OCI-LY7 (cell line): ENCODE results near the gene CYRIA. TPM values are rescaled to one million over a fixed set of nuclear protein-coding genes. Genes with fewer than 3 reads are reported as not detected.

ENCODE experiments used
- BruUV-seq: library from RNA; stranded (reverse); fragments of 400-500 nt; replicated peaks from 2 replicates; lab custom pipeline; 2021; lab: Mats Ljungman, UMichigan
- CTCF ChIA-PET: fragments of 300-600 bp; sonication (Branson Sonifier 250); formaldehyde crosslinking; loops from one replicate; lab custom pipeline; 2022; ENCODE audit warnings: antibody characterized with exemption; ENCODE audit not compliant: unreplicated experiment; lab: Charles Lee
- POLR2A ChIA-PET: fragments of 300-600 bp; sonication (Branson Sonifier 250); formaldehyde crosslinking; loops from one replicate; lab custom pipeline; 2022; ENCODE audit warnings: antibody characterized with exemption; lab: Charles Lee
- DNase-seq: peaks from one replicate; pipeline ENCODE4 v3.0.0-alpha.2; 2015; ENCODE audit warnings: low spot score
- H2AFZ ChIP-seq: fragments of 200-600 bp; sonication (generic), shearing (Covaris generic); 2 replicates; pipeline ENCODE4 v1.6.1; 2014; ENCODE audit warnings: mild to moderate bottlenecking, antibody characterized with exemption, low read length, moderate library complexity
- H3K27ac ChIP-seq: fragments of 200-600 bp; sonication (generic); 2 replicates; pipeline ENCODE4 v1.5.1; 2014; ENCODE audit warnings: mixed run types, low read depth, mild to moderate bottlenecking, moderate library complexity, low read length, inconsistent platforms; ENCODE audit not compliant: poor library complexity, severe bottlenecking
- H3K36me3 ChIP-seq: fragments of 200-600 bp; sonication (generic); 2 replicates; pipeline ENCODE4 v1.6.1; 2014; ENCODE audit warnings: mild to moderate bottlenecking, antibody characterized with exemption, low read length, moderate library complexity, mixed read lengths; ENCODE audit not compliant: insufficient read depth
- H3K4me1 ChIP-seq: fragments of 200-600 bp; sonication (generic); 2 replicates; pipeline ENCODE4 v1.5.1; 2014; ENCODE audit warnings: mild to moderate bottlenecking, low read length; ENCODE audit not compliant: insufficient read depth, poor library complexity, severe bottlenecking
- H3K4me2 ChIP-seq: fragments of 200-600 bp; sonication (generic); 2 replicates; pipeline ENCODE4 v1.6.1; 2014; ENCODE audit warnings: mild to moderate bottlenecking, low read length
- H3K4me3 ChIP-seq: fragments of 200-600 bp; sonication (generic); 2 replicates; pipeline ENCODE4 v1.5.1; 2014; ENCODE audit warnings: mild to moderate bottlenecking, low read depth, low read length; ENCODE audit not compliant: poor library complexity, severe bottlenecking
- H3K79me2 ChIP-seq: fragments of 200-600 bp; sonication (generic); 2 replicates; pipeline ENCODE4 v1.6.1; 2016; ENCODE audit warnings: low read depth, mild to moderate bottlenecking, low read length, moderate library complexity, mixed read lengths; ENCODE audit not compliant: insufficient read depth
- H3K9me2 ChIP-seq: fragments of 200-600 bp; sonication (generic); 2 replicates; pipeline ENCODE4 v1.6.1; 2016; ENCODE audit warnings: mild to moderate bottlenecking, low read length, mixed read lengths; ENCODE audit not compliant: insufficient read depth
- H3K9me3 ChIP-seq: fragments of 200-600 bp; sonication (generic); 2 replicates; pipeline ENCODE4 v1.6.1; 2014; ENCODE audit warnings: mild to moderate bottlenecking, mixed run types, low read length, mixed read lengths
- H4K20me1 ChIP-seq: fragments of 200-600 bp; sonication (generic); 2 replicates; pipeline ENCODE4 v1.6.1; 2014; ENCODE audit warnings: mild to moderate bottlenecking, antibody characterized with exemption, low read length, moderate library complexity, mixed read lengths; ENCODE audit not compliant: insufficient read depth
- EZH2phosphoT487 ChIP-seq: fragments of 200-600 bp; sonication (generic); IDR thresholded peaks from 2 replicates; pipeline ENCODE4 v1.6.1; 2018; ENCODE audit warnings: low read depth, borderline replicate concordance, mild to moderate bottlenecking, mixed run types, antibody characterized with exemption, low read length, moderate library complexity, mixed read lengths
- intact Hi-C: fragments of 100-400 bp; cut with micrococcal nuclease; formaldehyde crosslinking; loops from one replicate; pipeline ENCODE4 v1.10.0; 2022; ENCODE audit not compliant: unreplicated experiment
- total RNA-seq, 2 experiments: library from RNA; depleted of rRNA in 1 of 2; stranded (reverse); fragments of >200 nt in 1 of 2; shearing (Covaris generic) in 1 of 2; gene quantifications; 2 replicates each; pipeline ENCODE4 v1.2.3, GENCODE V29; 2014 to 2022
- TF ChIP-seq, protein P1 (sequence below): fragments of 200-600 bp; sonication (generic); conservative IDR thresholded peaks from 2 replicates; pipeline ENCODE4 v1.5.1; 2014; ENCODE audit warnings: mild to moderate bottlenecking, antibody characterized with exemption, low read length, moderate library complexity, mixed read lengths

The CYRIA gene
- total RNA-seq, 2 experiments from 2014 or later: 5.0 to 11.7 TPM

DNA sequence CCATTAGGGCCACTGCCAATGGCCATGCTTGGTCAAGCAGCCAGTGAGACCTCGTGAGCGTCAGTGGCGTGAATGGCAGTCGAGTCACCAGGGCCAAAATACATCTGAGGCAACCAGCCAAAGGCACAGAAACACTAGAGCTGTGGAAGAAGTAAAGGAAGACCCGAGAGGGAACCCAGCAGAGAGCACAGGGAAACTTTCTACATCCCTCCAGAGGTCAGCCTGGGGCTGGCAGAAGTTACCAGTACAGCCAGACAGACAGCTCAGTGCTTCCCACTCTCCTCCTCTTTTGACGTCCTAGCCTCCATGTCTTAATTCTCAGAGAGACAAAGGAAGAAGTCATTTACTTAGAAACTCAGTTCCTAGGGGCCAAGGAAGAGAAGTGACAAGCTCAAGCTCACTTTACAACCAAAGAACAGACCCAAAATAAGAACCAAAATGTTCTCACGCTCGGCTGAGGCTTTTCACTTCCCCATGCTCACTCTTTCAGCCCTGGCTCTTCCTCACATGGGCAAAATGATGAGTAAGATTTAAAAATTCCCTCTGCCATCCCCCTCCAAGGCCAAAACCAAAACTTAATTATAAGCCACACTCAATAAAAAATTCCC, 8.7 kb downstream of the CYRIA start:
- no peaks in the 10 kb centered on the region for H4K20me1 ChIP-seq

GRCh38 chr2:16655905-16656642, 9.6 kb downstream of the CYRIA start:
- peak overlapping the region; percentile 73 for H3K4me2 ChIP-seq
- BruUV-seq: no TSS peak
- TF ChIP-seq, protein P1, sequence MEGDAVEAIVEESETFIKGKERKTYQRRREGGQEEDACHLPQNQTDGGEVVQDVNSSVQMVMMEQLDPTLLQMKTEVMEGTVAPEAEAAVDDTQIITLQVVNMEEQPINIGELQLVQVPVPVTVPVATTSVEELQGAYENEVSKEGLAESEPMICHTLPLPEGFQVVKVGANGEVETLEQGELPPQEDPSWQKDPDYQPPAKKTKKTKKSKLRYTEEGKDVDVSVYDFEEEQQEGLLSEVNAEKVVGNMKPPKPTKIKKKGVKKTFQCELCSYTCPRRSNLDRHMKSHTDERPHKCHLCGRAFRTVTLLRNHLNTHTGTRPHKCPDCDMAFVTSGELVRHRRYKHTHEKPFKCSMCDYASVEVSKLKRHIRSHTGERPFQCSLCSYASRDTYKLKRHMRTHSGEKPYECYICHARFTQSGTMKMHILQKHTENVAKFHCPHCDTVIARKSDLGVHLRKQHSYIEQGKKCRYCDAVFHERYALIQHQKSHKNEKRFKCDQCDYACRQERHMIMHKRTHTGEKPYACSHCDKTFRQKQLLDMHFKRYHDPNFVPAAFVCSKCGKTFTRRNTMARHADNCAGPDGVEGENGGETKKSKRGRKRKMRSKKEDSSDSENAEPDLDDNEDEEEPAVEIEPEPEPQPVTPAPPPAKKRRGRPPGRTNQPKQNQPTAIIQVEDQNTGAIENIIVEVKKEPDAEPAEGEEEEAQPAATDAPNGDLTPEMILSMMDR: no peak
- no peak for TF ChIP-seq EZH2phosphoT487
- H2AFZ ChIP-seq: peak overlapping the region; percentile 20; the same call in 1 of the 2 replicates
- H3K27ac ChIP-seq: peak overlapping the region; percentile 87
- H3K4me1 ChIP-seq: peaks cover 97% of the 10 kb centered on the region
- H3K9me2 ChIP-seq: no peaks in the 10 kb centered on the region
- ChIA-PET CTCF (interaction anchor here (0.5 to 14.7 kb wide), 4 partner anchors 9 to 262 kb away, joined by 3 to 149 read pairs (median 12); partner anchors contain the start of gene CYRIA), POLR2A (interaction anchor here (0.6 to 17.9 kb wide), 8 partner anchors 9 to 61 kb away, joined by 3 to 414 read pairs (median 4); partner anchors contain the start of gene CYRIA)
- intact Hi-C loops: loop anchor here (2.0 to 10.0 kb wide), 2 partner anchors 57 to 1099 kb away; partner anchors contain the start of genes GEN1 and SMC6
- no peaks in the 10 kb centered on the region for H4K20me1 ChIP-seq
- peak overlapping the region; percentile 48 for H3K4me3 ChIP-seq
- H3K36me3 ChIP-seq: no peaks in the 10 kb centered on the region
- peaks cover 27% of the 10 kb centered on the region; the same call in 1 of the 2 replicates for H3K79me2 ChIP-seq
- no peaks in the 10 kb centered on the region for H3K9me3 ChIP-seq
- DNase-seq: peak; percentile 44

More for the DNA sequence above, 8.7 kb downstream of the CYRIA start:
- H3K4me3 ChIP-seq: peak overlapping the region; percentile 48
- peaks cover 95% of the 10 kb centered on the region for H3K4me1 ChIP-seq
- ChIA-PET POLR2A (interaction anchor here (0.6 to 17.9 kb wide), 8 partner anchors 10 to 1097 kb away, joined by 3 to 414 read pairs (median 5); partner anchors contain the start of genes CYRIA, GEN1 and SMC6), CTCF (interaction anchor here (0.5 to 14.7 kb wide), 2 partner anchors 30 to 263 kb away, joined by 16 to 149 read pairs; no protein-coding TSS in a partner anchor)
- H2AFZ ChIP-seq: peak overlapping the region; percentile 20; the same call in 1 of the 2 replicates
- TF ChIP-seq, protein P1: no peak
- TF ChIP-seq EZH2phosphoT487: no peak
- intact Hi-C loops: loop anchor here (1.0 to 10.0 kb wide), 4 partner anchors 27 to 1098 kb away; partner anchors contain the start of genes GEN1 and SMC6
- no peaks in the 10 kb centered on the region for H3K9me3 ChIP-seq
- no peaks in the 10 kb centered on the region for H3K9me2 ChIP-seq
- H3K4me2 ChIP-seq: peak overlapping the region; percentile 73
- H3K36me3 ChIP-seq: no peaks in the 10 kb centered on the region
- BruUV-seq: no TSS peak
- peak overlapping the region; percentile 87 for H3K27ac ChIP-seq
- peak; percentile 79 for DNase-seq
- peaks cover 27% of the 10 kb centered on the region; the same call in 1 of the 2 replicates for H3K79me2 ChIP-seq
